Activated T-cell treated with anti-CD3 and anti-CD28 coated beads, Interleukin-2, amount 50 U/mL, for 1 hour (primary cell): ENCODE measurements around the gene NEGR1.

Source experiments
- DNase-seq: peaks from one replicate; pipeline ENCODE4 v3.0.0-alpha.2; 2020

Gene NEGR1

GRCh38 chr1:71532343-71532742 is 750.0 kb downstream of the NEGR1 start:
- DNase-seq, result no peak

GRCh38 chr1:71526824-71527223 is 755.5 kb downstream of the NEGR1 start:
- DNase-seq, result no peak

- DNase-seq, result no peak
These were observed 759.6 kb downstream of the NEGR1 start for GRCh38 chr1:71522721-71523120.

GRCh38 chr1:71521655-71522264 is 760.6 kb downstream of the NEGR1 start:
- no peak for DNase-seq

GRCh38 chr1:71511505-71511904 is 770.8 kb downstream of the NEGR1 start:
- no peak for DNase-seq

GRCh38 chr1:71510725-71511124 is 771.6 kb downstream of the NEGR1 start:
- no peak for DNase-seq

GRCh38 chr1:71509051-71509595 is 773.2 kb downstream of the NEGR1 start:
- no peak for DNase-seq

GRCh38 chr1:71502006-71502405 is 780.3 kb downstream of the NEGR1 start:
- DNase-seq, result no peak

- no peak for DNase-seq
These were observed 783.8 kb downstream of the NEGR1 start for GRCh38 chr1:71498542-71498941.

- DNase-seq, result no peak
These were observed 788.2 kb downstream of the NEGR1 start for GRCh38 chr1:71494163-71494562.

GRCh38 chr1:71492298-71493041 is 789.9 kb downstream of the NEGR1 start:
- DNase-seq, result no peak

- no peak for DNase-seq
These were observed 791.9 kb downstream of the NEGR1 start for GRCh38 chr1:71490432-71490831.

- no peak for DNase-seq
These were observed 793.6 kb downstream of the NEGR1 start for GRCh38 chr1:71488555-71489252.

GRCh38 chr1:71473331-71473730 is 809.0 kb downstream of the NEGR1 start:
- no peak for DNase-seq

GRCh38 chr1:71465093-71465492 is 817.2 kb downstream of the NEGR1 start:
- DNase-seq, result no peak

- DNase-seq, result no peak
These were observed 818.3 kb downstream of the NEGR1 start for GRCh38 chr1:71464016-71464415.

- no peak for DNase-seq
These were observed 819.2 kb downstream of the NEGR1 start for GRCh38 chr1:71463144-71463543.

- DNase-seq, result no peak
These were observed 820.1 kb downstream of the NEGR1 start for GRCh38 chr1:71462247-71462646.

- DNase-seq, result no peak
These were observed 820.9 kb downstream of the NEGR1 start for GRCh38 chr1:71461416-71461815.

- DNase-seq, result no peak
These were observed 833.9 kb downstream of the NEGR1 start for GRCh38 chr1:71448444-71448843.

- DNase-seq, result no peak
These were observed 843.7 kb downstream of the NEGR1 start for GRCh38 chr1:71438626-71439025.

GRCh38 chr1:71435951-71436350 is 846.4 kb downstream of the NEGR1 start:
- no peak for DNase-seq

- no peak for DNase-seq
These were observed 848.1 kb downstream of the NEGR1 start for GRCh38 chr1:71434240-71434639.

- DNase-seq, result no peak
These were observed 854.3 kb downstream of the NEGR1 start for GRCh38 chr1:71428029-71428428.
